ENCODE data around the gene RNF151. TPM values are rescaled to one million over a fixed set of nuclear protein-coding genes. Genes with fewer than 3 reads are reported as not detected.
"Not testable (repeated sequence)": the region's sequence is repeated elsewhere in the genome, so short reads cannot be mapped to it uniquely, and the experiment has no call there.

Gene RNF151
- total RNA-seq, 2 donors from 2014 or later: 0.44 TPM; not detected in 1

DNA sequence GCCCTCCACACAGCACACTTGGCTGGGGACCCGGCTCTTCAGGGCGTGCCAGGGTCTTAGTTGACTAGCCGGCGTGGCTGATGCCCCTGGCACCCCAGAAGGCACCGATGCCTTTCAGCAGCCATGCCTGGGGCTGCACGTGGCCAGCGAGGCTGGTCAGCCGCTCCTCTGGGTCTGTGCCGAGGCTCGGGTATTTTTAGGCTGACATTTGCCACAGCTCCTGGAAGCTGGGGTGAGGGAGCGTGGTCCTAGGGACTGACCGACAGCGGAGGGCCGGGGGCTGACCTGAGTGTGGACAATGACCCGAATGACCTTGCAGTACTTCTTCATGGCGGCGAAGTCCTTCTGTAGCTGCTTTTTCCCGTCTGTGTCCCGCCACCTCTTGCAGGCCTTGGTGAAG is 16.1 kb upstream of the RNF151 start:
- Histone ChIP-seq H3K27ac (ENCODE audit: low read depth, low read length) (no peak overlapping the region), H3K9ac (ENCODE audit: extremely low read depth, low read length, poor library complexity, severe bottlenecking) (no peak overlapping the region), H3K4me3 (ENCODE audit: low read length) (no peak overlapping the region), H3K27me3 (ENCODE audit: control insufficient read depth, insufficient read depth, low read length, poor library complexity, severe bottlenecking) (no peaks in the 10 kb centered on the region), H3K36me3 (ENCODE audit: control insufficient read depth, insufficient read depth, low read length) (no peaks in the 10 kb centered on the region), H3K4me1 (ENCODE audit: control insufficient read depth, insufficient read depth, low read length) (no peaks in the 10 kb centered on the region), H3K9me3 (ENCODE audit: control insufficient read depth, low read length) (no peaks in the 10 kb centered on the region)
- Mint-ChIP-seq H3K4me1 (no peaks in the 10 kb centered on the region), H3K9me3 (peaks cover 2% of the 10 kb centered on the region), H3K36me3 (ENCODE audit: low read depth) (no peaks in the 10 kb centered on the region), H3K27me3 (ENCODE audit: insufficient read depth) (peaks cover 4% of the 10 kb centered on the region), H3K4me3 (no peak overlapping the region), H3K27ac (no peak overlapping the region)
- TF ChIP-seq CTCF (conservative IDR thresholded peaks at IDR 0.05): no peak
- DNase-seq: peak; percentile 36
- 92 to 95% methylated on average over 15 to 19 of the region's 19 CpGs for WGBS, 2 experiments (ENCODE audit: insufficient coverage in 1 of 2, insufficient read length in 1 of 2)

DNA sequence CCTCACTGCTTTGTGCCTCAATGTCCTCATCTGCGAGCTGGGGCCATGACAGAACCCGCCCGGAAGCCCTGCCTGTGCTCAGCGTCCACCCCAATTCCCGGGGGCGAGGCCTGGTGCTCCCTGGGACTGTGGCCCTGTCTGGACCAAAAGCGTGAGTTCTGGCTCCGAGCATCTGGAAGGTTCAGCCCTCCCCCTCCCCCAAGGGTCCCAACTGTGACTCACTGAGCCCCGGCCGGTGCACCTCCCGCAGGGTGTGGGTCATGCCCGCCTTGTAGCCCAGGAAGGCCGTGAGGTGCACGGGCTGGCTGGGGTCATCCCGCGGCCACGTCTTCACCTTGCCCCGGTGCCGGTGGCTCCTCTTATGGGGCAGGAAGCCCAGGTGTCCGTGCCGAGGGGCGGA is 12.9 kb upstream of the RNF151 start:
- H3K9me3 ChIP-seq (ENCODE audit: control insufficient read depth, low read length): no peaks in the 10 kb centered on the region
- no peaks in the 10 kb centered on the region for H3K4me1 Mint-ChIP-seq
- H3K36me3 ChIP-seq (ENCODE audit: control insufficient read depth, insufficient read depth, low read length): no peaks in the 10 kb centered on the region
- H3K4me1 ChIP-seq (ENCODE audit: control insufficient read depth, insufficient read depth, low read length): no peaks in the 10 kb centered on the region
- no peak overlapping the region for H3K4me3 ChIP-seq (ENCODE audit: low read length)
- H3K27me3 Mint-ChIP-seq (ENCODE audit: insufficient read depth): peaks cover 24% of the 10 kb centered on the region
- H3K27me3 ChIP-seq (ENCODE audit: control insufficient read depth, insufficient read depth, low read length, poor library complexity, severe bottlenecking): no peaks in the 10 kb centered on the region
- peaks cover 6% of the 10 kb centered on the region for H3K9me3 Mint-ChIP-seq
- H3K9ac ChIP-seq (ENCODE audit: extremely low read depth, low read length, poor library complexity, severe bottlenecking): no peak overlapping the region
- H3K27ac Mint-ChIP-seq: no peak overlapping the region
- no peak overlapping the region for H3K4me3 Mint-ChIP-seq
- H3K36me3 Mint-ChIP-seq (ENCODE audit: low read depth): no peaks in the 10 kb centered on the region
- H3K27ac ChIP-seq (ENCODE audit: low read depth, low read length): no peak overlapping the region
- DNase-seq: peak; percentile 44
- 93 to 95% methylated on average over 6 to 22 of the region's 22 CpGs for WGBS, 2 experiments (ENCODE audit: insufficient coverage in 1 of 2, insufficient read length in 1 of 2)
- no peak for TF ChIP-seq CTCF (conservative IDR thresholded peaks at IDR 0.05)

GRCh38 chr16:1957434-1958142 is 9.1 kb upstream of the RNF151 start:
- not testable (repeated sequence) for H3K27ac ChIP-seq (ENCODE audit: low read depth, low read length); H3K4me3 ChIP-seq (ENCODE audit: low read length); DNase-seq; H3K36me3 ChIP-seq (ENCODE audit: control insufficient read depth, insufficient read depth, low read length); H3K9me3 Mint-ChIP-seq; H3K27ac Mint-ChIP-seq; H3K4me1 ChIP-seq (ENCODE audit: control insufficient read depth, insufficient read depth, low read length); H3K9me3 ChIP-seq (ENCODE audit: control insufficient read depth, low read length); H3K4me3 Mint-ChIP-seq; H3K27me3 ChIP-seq (ENCODE audit: control insufficient read depth, insufficient read depth, low read length, poor library complexity, severe bottlenecking); H3K9ac ChIP-seq (ENCODE audit: extremely low read depth, low read length, poor library complexity, severe bottlenecking)
- peaks cover 23% of the 10 kb centered on the region for H3K4me1 Mint-ChIP-seq
- 93% methylated on average over 15 to 19 of the region's 22 CpGs for WGBS, 2 experiments (ENCODE audit: insufficient coverage in 1 of 2, insufficient read length in 1 of 2)
- H3K36me3 Mint-ChIP-seq (ENCODE audit: low read depth): peaks cover 17% of the 10 kb centered on the region
- peaks cover 25% of the 10 kb centered on the region for H3K27me3 Mint-ChIP-seq (ENCODE audit: insufficient read depth)

DNA sequence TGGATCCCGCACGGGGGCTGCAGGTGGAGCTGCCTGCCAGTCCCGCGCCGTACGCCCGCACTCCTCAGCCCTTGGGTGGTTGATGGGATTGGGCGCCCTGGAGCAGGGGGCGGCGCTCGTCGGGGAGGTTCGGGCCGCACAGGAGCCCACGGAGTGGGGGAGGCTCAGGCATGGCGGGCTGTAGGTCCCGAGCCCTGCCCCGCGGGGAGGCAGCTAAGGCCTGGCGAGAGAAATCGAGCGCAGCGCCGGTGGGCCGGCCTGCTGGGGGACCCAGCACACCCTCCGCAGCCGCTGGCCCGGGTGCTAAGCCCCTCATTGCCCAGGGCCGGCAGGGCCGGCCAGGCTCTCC is 8.5 kb upstream of the RNF151 start:
- not testable (repeated sequence) for H3K27me3 ChIP-seq (ENCODE audit: control insufficient read depth, insufficient read depth, low read length, poor library complexity, severe bottlenecking); H3K9me3 ChIP-seq (ENCODE audit: control insufficient read depth, low read length); H3K4me3 Mint-ChIP-seq; H3K9me3 Mint-ChIP-seq; H3K4me1 ChIP-seq (ENCODE audit: control insufficient read depth, insufficient read depth, low read length); DNase-seq; H3K27ac ChIP-seq (ENCODE audit: low read depth, low read length); H3K27ac Mint-ChIP-seq; H3K4me3 ChIP-seq (ENCODE audit: low read length); H3K9ac ChIP-seq (ENCODE audit: extremely low read depth, low read length, poor library complexity, severe bottlenecking)
- Mint-ChIP-seq H3K36me3 (ENCODE audit: low read depth) (peaks cover 22% of the 10 kb centered on the region), H3K27me3 (ENCODE audit: insufficient read depth) (peaks cover 23% of the 10 kb centered on the region), H3K4me1 (peaks cover 27% of the 10 kb centered on the region)
- WGBS, 2 experiments (ENCODE audit: insufficient coverage in 1 of 2, insufficient read length in 1 of 2): 91 to 95% methylated on average over 6 to 30 of the region's 30 CpGs
- H3K36me3 ChIP-seq (ENCODE audit: control insufficient read depth, insufficient read depth, low read length): peaks cover 13% of the 10 kb centered on the region

All from endodermal cell (in vitro differentiated cells).